Endothelial cell of umbilical vein (primary cell): Measurements from ENCODE around the gene SETD6.

Experiments
- EZH2 ChIP-seq: IDR thresholded peaks from 2 replicates; pipeline ENCODE4 v1.6.1; 2012; ENCODE audit warnings: borderline replicate concordance, low read depth, mild to moderate bottlenecking, moderate library complexity, low read length, inconsistent platforms; ENCODE audit not compliant: severe bottlenecking
- GATA2 ChIP-seq: IDR thresholded peaks from 2 replicates; pipeline ENCODE4 v1.7.0; 2011; ENCODE audit warnings: low read depth, mild to moderate bottlenecking, moderate library complexity, mixed read lengths, low read length; ENCODE audit not compliant: insufficient read length, insufficient read depth
- POLR2A ChIP-seq: IDR thresholded peaks from 2 replicates; pipeline ENCODE4 v1.6.1; 2012; ENCODE audit warnings: low read depth, mild to moderate bottlenecking, control low read depth, low read length
- POLR2AphosphoS5 ChIP-seq: IDR thresholded peaks from 2 replicates; pipeline ENCODE4 v1.6.1; 2012; ENCODE audit warnings: low read depth, mild to moderate bottlenecking, control low read depth, low read length, moderate library complexity; ENCODE audit not compliant: insufficient read depth
- TF ChIP-seq, protein P1 (sequence below), 2 donors: IDR thresholded peaks; 1 replicate in 1 of 2; 2 replicates in 1 of 2; pipeline ENCODE4 v1.5.1; 2011; ENCODE audit warnings: low read length in 2 of 2, mild to moderate bottlenecking in 2 of 2, moderate library complexity in 2 of 2, control low read depth in 1 of 2, inconsistent platforms in 1 of 2, low read depth in 1 of 2; ENCODE audit not compliant: insufficient read depth in 1 of 2; ENCODE audit errors: extremely low read depth in 1 of 2

DNA sequence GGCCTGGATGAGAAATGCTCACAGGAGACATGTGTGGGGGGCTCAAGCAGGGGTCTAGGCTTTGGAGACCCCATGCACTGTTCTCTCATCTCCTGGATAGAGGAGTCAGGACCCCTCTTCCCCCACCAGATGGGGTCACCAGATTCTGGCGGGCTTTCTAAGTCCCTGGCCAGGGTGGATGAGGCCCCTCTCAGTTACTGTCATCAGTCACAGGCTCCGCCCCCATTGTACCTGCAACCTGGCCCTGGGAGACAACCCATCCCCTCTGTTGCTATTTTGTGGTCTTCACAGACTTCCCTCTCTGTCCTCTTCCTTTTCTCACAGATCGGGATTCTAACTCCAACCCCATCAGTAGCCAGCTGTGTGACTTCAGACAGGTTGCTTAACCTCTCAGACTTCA is 48.9 kb upstream of the SETD6 start:
- TF ChIP-seq, protein P1, sequence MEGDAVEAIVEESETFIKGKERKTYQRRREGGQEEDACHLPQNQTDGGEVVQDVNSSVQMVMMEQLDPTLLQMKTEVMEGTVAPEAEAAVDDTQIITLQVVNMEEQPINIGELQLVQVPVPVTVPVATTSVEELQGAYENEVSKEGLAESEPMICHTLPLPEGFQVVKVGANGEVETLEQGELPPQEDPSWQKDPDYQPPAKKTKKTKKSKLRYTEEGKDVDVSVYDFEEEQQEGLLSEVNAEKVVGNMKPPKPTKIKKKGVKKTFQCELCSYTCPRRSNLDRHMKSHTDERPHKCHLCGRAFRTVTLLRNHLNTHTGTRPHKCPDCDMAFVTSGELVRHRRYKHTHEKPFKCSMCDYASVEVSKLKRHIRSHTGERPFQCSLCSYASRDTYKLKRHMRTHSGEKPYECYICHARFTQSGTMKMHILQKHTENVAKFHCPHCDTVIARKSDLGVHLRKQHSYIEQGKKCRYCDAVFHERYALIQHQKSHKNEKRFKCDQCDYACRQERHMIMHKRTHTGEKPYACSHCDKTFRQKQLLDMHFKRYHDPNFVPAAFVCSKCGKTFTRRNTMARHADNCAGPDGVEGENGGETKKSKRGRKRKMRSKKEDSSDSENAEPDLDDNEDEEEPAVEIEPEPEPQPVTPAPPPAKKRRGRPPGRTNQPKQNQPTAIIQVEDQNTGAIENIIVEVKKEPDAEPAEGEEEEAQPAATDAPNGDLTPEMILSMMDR (IDR thresholded peaks at IDR 0.05; ENCODE audit: extremely low read depth in 1 of 2, insufficient read depth in 1 of 2, low read depth in 1 of 2, low read length in 2 of 2), result no peak
- no peak for TF ChIP-seq POLR2AphosphoS5
- TF ChIP-seq POLR2A, result no peak
- no peak for TF ChIP-seq EZH2
- TF ChIP-seq GATA2, result no peak
